Activated CD4-positive, alpha-beta T cell treated with anti-CD3 and anti-CD28 coated beads, Interleukin-10, Interleukin-2, amounts not matched to agents 100 ng/mL and 50 ng/mL, durations not matched to agents 16 hours and 8 hours (primary cell): Measurements from ENCODE around the gene SLIT3.

Experiments used
- DNase-seq: peaks from one replicate; pipeline ENCODE4 v3.0.0-alpha.2; 2020

Gene SLIT3

GRCh38 chr5:168681556-168682183, 619.3 kb downstream of the SLIT3 start:
- DNase-seq, result peak; percentile 8

GRCh38 chr5:168680395-168680794, 620.5 kb downstream of the SLIT3 start:
- no peak for DNase-seq

- DNase-seq, result peak; percentile 68
Measured at GRCh38 chr5:168679515-168679920, 621.4 kb downstream of the SLIT3 start.

GRCh38 chr5:168676501-168676900, 624.4 kb downstream of the SLIT3 start:
- no peak for DNase-seq

- DNase-seq, result no peak
Measured at GRCh38 chr5:168675883-168676408, 625.0 kb downstream of the SLIT3 start.

- no peak for DNase-seq
Measured at GRCh38 chr5:168674893-168675482, 626.0 kb downstream of the SLIT3 start.

- no peak for DNase-seq
Measured at GRCh38 chr5:168672888-168673287, 628.1 kb downstream of the SLIT3 start.

GRCh38 chr5:168672016-168672415, 628.9 kb downstream of the SLIT3 start:
- no peak for DNase-seq

GRCh38 chr5:168670881-168671575, 629.9 kb downstream of the SLIT3 start:
- no peak for DNase-seq

- DNase-seq, result no peak
Measured at GRCh38 chr5:168669668-168670378, 631.1 kb downstream of the SLIT3 start.

- no peak for DNase-seq
Measured at GRCh38 chr5:168669156-168669555, 631.8 kb downstream of the SLIT3 start.

GRCh38 chr5:168668078-168668477, 632.9 kb downstream of the SLIT3 start:
- DNase-seq, result no peak

GRCh38 chr5:168667301-168667840, 633.6 kb downstream of the SLIT3 start:
- no peak for DNase-seq

- DNase-seq, result no peak
Measured at GRCh38 chr5:168666356-168666755, 634.6 kb downstream of the SLIT3 start.

GRCh38 chr5:168663276-168664004, 637.5 kb downstream of the SLIT3 start:
- no peak for DNase-seq

- DNase-seq, result no peak
Measured at GRCh38 chr5:168661593-168662485, 639.1 kb downstream of the SLIT3 start.

- no peak for DNase-seq
Measured at GRCh38 chr5:168660691-168661090, 640.2 kb downstream of the SLIT3 start.

- no peak for DNase-seq
Measured at GRCh38 chr5:168659286-168659847, 641.6 kb downstream of the SLIT3 start.

GRCh38 chr5:168658394-168658793, 642.5 kb downstream of the SLIT3 start:
- no peak for DNase-seq

- DNase-seq, result no peak
Measured at GRCh38 chr5:168656633-168657032, 644.3 kb downstream of the SLIT3 start.

- no peak for DNase-seq
Measured at GRCh38 chr5:168655316-168655715, 645.6 kb downstream of the SLIT3 start.
